Neuronal stem cell (in vitro differentiated cells): ENCODE results near the gene KRT31.
A peak's percentile ranks its signal among the peaks of the same experiment; 100 is the strongest.

Experiments
- DNase-seq: peaks from one replicate; pipeline ENCODE4 v3.0.0-alpha.2; 2013; ENCODE audit warnings: low spot score
- H2AFZ ChIP-seq: one replicate; pipeline ENCODE4 v1.6.1; 2013; ENCODE audit warnings: mild to moderate bottlenecking, low read length, inconsistent platforms
- H2AK5ac ChIP-seq: 2 replicates; pipeline ENCODE4 v1.6.1; 2013; ENCODE audit warnings: low read depth, mild to moderate bottlenecking, inconsistent platforms, low read length, moderate library complexity, mixed read lengths
- H2BK120ac ChIP-seq: 2 replicates; pipeline ENCODE4 v1.6.1; 2013; ENCODE audit warnings: low read depth, mild to moderate bottlenecking, inconsistent platforms, low read length, moderate library complexity, mixed read lengths
- H2BK12ac ChIP-seq: one replicate; pipeline ENCODE4 v1.6.1; 2013; ENCODE audit warnings: low read length, inconsistent platforms
- H2BK15ac ChIP-seq: 2 replicates; pipeline ENCODE4 v1.6.1; 2013; ENCODE audit warnings: mild to moderate bottlenecking, low read length, inconsistent platforms, mixed read lengths
- H2BK5ac ChIP-seq: one replicate; pipeline ENCODE4 v1.6.1; 2013; ENCODE audit warnings: inconsistent platforms, mild to moderate bottlenecking, low read length, moderate library complexity
- H3K14ac ChIP-seq: one replicate; pipeline ENCODE4 v1.6.1; 2013; ENCODE audit warnings: low read length, inconsistent platforms
- H3K18ac ChIP-seq: 2 replicates; pipeline ENCODE4 v1.6.1; 2013; ENCODE audit warnings: low read length, inconsistent platforms
- H3K23ac ChIP-seq: 2 replicates; pipeline ENCODE4 v1.6.1; 2013; ENCODE audit warnings: low read depth, mild to moderate bottlenecking, mixed read lengths, low read length, inconsistent platforms; ENCODE audit not compliant: poor library complexity
- H3K27ac ChIP-seq: replicated peaks from 3 replicates; pipeline ENCODE4 v1.5.1; 2013; ENCODE audit warnings: low read length, inconsistent platforms
- H3K27me3 ChIP-seq, 3 experiments: 2 replicates each; pipeline ENCODE4 v1.6.1; 2013; ENCODE audit warnings: low read length in 3 of 3, mild to moderate bottlenecking in 2 of 3, inconsistent platforms in 1 of 3, low read depth in 1 of 3, mixed read lengths in 1 of 3, moderate library complexity in 1 of 3; ENCODE audit not compliant: control insufficient read depth in 3 of 3, insufficient read depth in 3 of 3
- H3K36me3 ChIP-seq, 2 donors: replicated peaks in 1 of 2; 2 replicates each; pipeline ENCODE4 v1.6.1; 2013; ENCODE audit warnings: low read length in 2 of 2; ENCODE audit not compliant: control insufficient read depth in 2 of 2, insufficient read depth in 2 of 2
- H3K4ac ChIP-seq: 2 replicates; pipeline ENCODE4 v1.6.1; 2013; ENCODE audit warnings: inconsistent platforms, mild to moderate bottlenecking, low read length, moderate library complexity
- H3K4me1 ChIP-seq, 2 donors: 1 replicate in 1 of 2; 2 replicates in 1 of 2; pipeline ENCODE4 v1.6.1; 2013; ENCODE audit warnings: low read length in 2 of 2, low read depth in 1 of 2; ENCODE audit not compliant: control insufficient read depth in 2 of 2, insufficient read depth in 1 of 2
- H3K4me2 ChIP-seq: one replicate; pipeline ENCODE4 v1.6.1; 2013; ENCODE audit warnings: mild to moderate bottlenecking, low read length, inconsistent platforms; ENCODE audit not compliant: insufficient read depth, poor library complexity, severe bottlenecking
- H3K4me3 ChIP-seq, 2 donors: 2 replicates each; pipeline ENCODE4 v1.5.1; 2013; ENCODE audit warnings: low read length in 2 of 2, mild to moderate bottlenecking in 2 of 2, inconsistent platforms in 1 of 2, moderate library complexity in 1 of 2
- H3K79me1 ChIP-seq: one replicate; pipeline ENCODE4 v1.6.1; 2013; ENCODE audit warnings: low read depth, mild to moderate bottlenecking, inconsistent platforms, low read length, moderate library complexity
- H3K9ac ChIP-seq: one replicate; pipeline ENCODE4 v1.6.1; 2013; ENCODE audit warnings: mild to moderate bottlenecking, low read depth, low read length, inconsistent platforms; ENCODE audit not compliant: poor library complexity
- H3K9me3 ChIP-seq, 2 donors: replicated peaks in 1 of 2; 2 replicates each; pipeline versions ENCODE3 to v1.6.1; 2013; ENCODE audit warnings: low read length in 2 of 2, mild to moderate bottlenecking in 2 of 2, inconsistent platforms in 1 of 2, low read depth in 1 of 2, mixed read lengths in 1 of 2, moderate library complexity in 1 of 2; ENCODE audit not compliant: control insufficient read depth in 2 of 2, insufficient read depth in 1 of 2
- H4K8ac ChIP-seq: one replicate; pipeline ENCODE4 v1.6.1; 2013; ENCODE audit warnings: low read depth, mild to moderate bottlenecking, inconsistent platforms, low read length, moderate library complexity
- H4K91ac ChIP-seq: one replicate; pipeline ENCODE4 v1.6.1; 2013; ENCODE audit warnings: low read length, low read depth, mild to moderate bottlenecking, inconsistent platforms; ENCODE audit not compliant: poor library complexity
- WGBS, 2 donors: extraction: QIAGEN DNeasy Blood & Tissue Kit; methylation state at CpG; one replicate each; pipeline ENCODE4 v1.1.7; 2013; ENCODE audit warnings: missing lambda C conversion rate in 2 of 2, mixed read lengths in 1 of 2; ENCODE audit not compliant: insufficient read length in 2 of 2, insufficient replicate concordance in 1 of 2; ENCODE audit errors: extremely low coverage in 2 of 2; 5-methylcytosine and 5-hydroxymethylcytosine counted together

KRT31 gene

DNA sequence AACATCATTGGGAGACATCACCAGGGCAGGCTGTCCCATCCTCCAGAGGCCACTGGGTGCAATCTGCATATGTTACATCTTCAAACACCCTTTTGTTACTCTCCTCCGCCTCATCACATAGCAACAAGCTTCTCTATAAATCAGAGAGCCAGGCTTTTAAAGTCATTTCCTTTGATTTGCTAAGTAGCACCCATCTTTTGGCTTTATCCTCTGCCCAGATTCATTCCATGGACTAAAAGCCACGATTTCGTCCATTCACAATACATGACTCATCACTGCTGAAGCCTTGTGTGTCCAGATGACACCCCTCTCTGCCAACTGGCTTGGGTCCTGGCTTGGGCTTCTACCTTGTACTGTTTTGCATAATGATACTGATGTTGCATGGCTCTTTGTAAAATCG is 45.3 kb upstream of the KRT31 start:
- H2AK5ac ChIP-seq: no peak overlapping the region
- H3K27me3 ChIP-seq: peaks cover 0 to 7% (median 0%) of the 10 kb centered on the region in 3 experiments
- H2BK5ac ChIP-seq: no peak overlapping the region
- no peak overlapping the region for H3K23ac ChIP-seq
- H3K9ac ChIP-seq: no peak overlapping the region
- H3K9me3 ChIP-seq: no peaks in the 10 kb centered on the region
- no peak overlapping the region for H4K8ac ChIP-seq
- no peak overlapping the region for H4K91ac ChIP-seq
- no peak overlapping the region for H3K4me2 ChIP-seq
- H3K36me3 ChIP-seq: no peaks in the 10 kb centered on the region
- no peak overlapping the region for H3K4me3 ChIP-seq
- H2BK15ac ChIP-seq: no peak overlapping the region
- no peak overlapping the region for H2BK120ac ChIP-seq
- H3K14ac ChIP-seq: no peak overlapping the region
- no CpG with 5 or more reads among the region's 4 CpGs for WGBS, 2 donors
- no peak overlapping the region for H3K4ac ChIP-seq
- H3K79me1 ChIP-seq: no peaks in the 10 kb centered on the region
- no peak overlapping the region for H2BK12ac ChIP-seq
- no peaks in the 10 kb centered on the region for H3K4me1 ChIP-seq
- H2AFZ ChIP-seq: no peak overlapping the region
- H3K18ac ChIP-seq: no peak overlapping the region
- DNase-seq: no peak
- no peak overlapping the region for H3K27ac ChIP-seq

DNA sequence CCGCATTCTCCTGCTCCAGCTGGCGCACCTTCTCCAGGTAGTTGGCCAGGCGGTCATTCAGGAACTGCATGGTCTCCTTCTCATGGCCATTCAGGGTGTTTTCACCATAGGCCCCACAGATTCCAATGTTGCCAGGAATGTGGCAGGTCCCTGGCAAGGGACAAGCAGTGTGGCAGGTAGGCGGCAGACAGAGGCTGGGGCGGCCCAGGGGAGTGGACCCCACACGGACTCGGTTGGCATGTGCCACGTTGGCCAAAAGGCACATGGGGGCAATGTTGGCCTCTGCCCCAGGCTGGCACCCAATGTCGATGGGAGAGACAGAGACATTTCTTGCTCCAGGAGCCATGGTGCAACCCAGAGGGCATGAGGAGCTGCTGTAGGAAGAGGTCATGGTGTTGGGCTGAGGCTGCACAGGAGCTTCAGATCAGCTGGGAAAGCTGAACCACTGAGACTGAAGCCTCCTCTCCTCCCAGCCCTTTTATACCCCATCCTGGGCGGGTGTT is 43.2 kb upstream of the KRT31 start, which contains the start of gene KRT38:
Gene KRT38, minus strand, starts transcription at position 453 of the 503 bp plus-strand sequence. Its CDS starts 62 bp downstream, at position 391.
- no peak within 1 kb of the TSS for H2BK5ac ChIP-seq
- no peak within 1 kb of the TSS for H2AFZ ChIP-seq
- H3K36me3 ChIP-seq: no peaks in the 10 kb centered on the region
- no peak within 1 kb of the TSS for H3K18ac ChIP-seq
- H3K27ac ChIP-seq: no peak within 1 kb of the TSS
- no peak within 1 kb of the TSS for H2BK15ac ChIP-seq
- H4K91ac ChIP-seq: no peak within 1 kb of the TSS
- DNase-seq: no peak
- H2AK5ac ChIP-seq: no peak within 1 kb of the TSS
- H3K4me2 ChIP-seq: no peak within 1 kb of the TSS
- H3K9ac ChIP-seq: no peak within 1 kb of the TSS
- H3K4me1 ChIP-seq: no peaks in the 10 kb centered on the region
- WGBS, 2 donors: no CpG with 5 or more reads among the region's 10 CpGs
- peaks cover 0 to 8% (median 0%) of the 10 kb centered on the region in 3 experiments for H3K27me3 ChIP-seq
- H2BK120ac ChIP-seq: no peak within 1 kb of the TSS
- H3K4me3 ChIP-seq: no peak within 1 kb of the TSS
- no peaks in the 10 kb centered on the region for H3K79me1 ChIP-seq
- no peak within 1 kb of the TSS for H2BK12ac ChIP-seq
- H3K14ac ChIP-seq: no peak within 1 kb of the TSS
- H4K8ac ChIP-seq: no peak within 1 kb of the TSS
- H3K4ac ChIP-seq: no peak within 1 kb of the TSS
- no peak within 1 kb of the TSS for H3K23ac ChIP-seq
- H3K9me3 ChIP-seq: no peaks in the 10 kb centered on the region

GRCh38 chr17:41439375-41439774 is 42.0 kb upstream of the KRT31 start:
- Histone ChIP-seq H3K23ac (no peak overlapping the region), H3K4me2 (no peak overlapping the region), H2BK120ac (no peak overlapping the region), H2AFZ (no peak overlapping the region), H2BK5ac (no peak overlapping the region), H2AK5ac (no peak overlapping the region), H3K9ac (no peak overlapping the region), H3K4me3 (no peak overlapping the region), H3K4ac (no peak overlapping the region), H4K91ac (no peak overlapping the region), H3K14ac (no peak overlapping the region), H2BK12ac (no peak overlapping the region), H3K27ac (no peak overlapping the region), H3K4me1 (no peaks in the 10 kb centered on the region), H3K18ac (no peak overlapping the region), H3K79me1 (no peaks in the 10 kb centered on the region), H3K36me3 (no peaks in the 10 kb centered on the region), H4K8ac (no peak overlapping the region), H3K27me3 (peaks cover 0 to 8% (median 0%) of the 10 kb centered on the region in 3 experiments), H3K9me3 (no peaks in the 10 kb centered on the region), H2BK15ac (no peak overlapping the region)
- WGBS, 2 donors: no CpG with 5 or more reads among the region's 5 CpGs
- no peak for DNase-seq

DNA sequence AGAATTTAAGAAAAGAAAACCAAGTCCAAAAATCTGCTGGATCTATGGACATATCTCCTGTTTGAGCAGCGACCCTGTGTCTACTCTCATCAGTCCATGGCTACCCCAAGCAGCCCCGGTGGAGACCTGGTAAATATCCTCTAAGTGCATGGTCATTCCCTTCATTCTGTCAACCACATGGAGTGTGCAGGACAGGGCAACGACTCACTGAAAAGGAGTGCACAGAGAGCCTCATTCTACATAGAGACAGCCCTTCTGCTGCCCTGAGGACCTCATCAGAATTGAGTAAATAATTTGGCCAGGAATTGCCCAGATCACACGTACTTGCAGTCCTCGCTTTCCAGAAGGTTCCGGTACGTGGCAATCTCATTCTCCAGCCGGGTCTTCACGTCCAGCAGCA is 40.4 kb upstream of the KRT31 start:
- peak overlapping the region; percentile 17 for H3K18ac ChIP-seq
- no peaks in the 10 kb centered on the region for H3K4me1 ChIP-seq
- no peak overlapping the region for H4K8ac ChIP-seq
- no peak overlapping the region for H3K4ac ChIP-seq
- no peak for DNase-seq
- H3K27me3 ChIP-seq: peaks cover 0 to 4% (median 0%) of the 10 kb centered on the region in 3 experiments
- no peaks in the 10 kb centered on the region for H3K36me3 ChIP-seq
- H3K4me2 ChIP-seq: no peak overlapping the region
- H4K91ac ChIP-seq: no peak overlapping the region
- no peak overlapping the region for H2BK12ac ChIP-seq
- H3K14ac ChIP-seq: no peak overlapping the region
- no peak overlapping the region for H2AFZ ChIP-seq
- H2AK5ac ChIP-seq: no peak overlapping the region
- H3K27ac ChIP-seq: no peak overlapping the region
- H3K9ac ChIP-seq: no peak overlapping the region
- H3K4me3 ChIP-seq: no peak overlapping the region
- no peaks in the 10 kb centered on the region for H3K79me1 ChIP-seq
- H2BK120ac ChIP-seq: no peak overlapping the region
- H3K9me3 ChIP-seq: no peaks in the 10 kb centered on the region
- H2BK15ac ChIP-seq: no peak overlapping the region
- WGBS, 2 donors: no CpG with 5 or more reads among the region's 9 CpGs
- H2BK5ac ChIP-seq: no peak overlapping the region
- H3K23ac ChIP-seq: no peak overlapping the region
